COLO668 (cell line): ENCODE data around the gene EMSY.
"Not testable (repeated sequence)": the region's sequence is repeated elsewhere in the genome, so short reads cannot be mapped to it uniquely, and the experiment has no call there.

Experiments used
- DNase-seq: peaks from one replicate; lab custom pipeline; 2025; ENCODE audit not compliant: unreplicated experiment; lab: John Stamatoyannopoulos, UW

The EMSY gene

GRCh38 chr11:76591416-76591815 lies 146.6 kb downstream of the EMSY start:
- no peak for DNase-seq

- DNase-seq, result peak; percentile 25
Measured at GRCh38 chr11:76592025-76592914, 147.5 kb downstream of the EMSY start.

DNA sequence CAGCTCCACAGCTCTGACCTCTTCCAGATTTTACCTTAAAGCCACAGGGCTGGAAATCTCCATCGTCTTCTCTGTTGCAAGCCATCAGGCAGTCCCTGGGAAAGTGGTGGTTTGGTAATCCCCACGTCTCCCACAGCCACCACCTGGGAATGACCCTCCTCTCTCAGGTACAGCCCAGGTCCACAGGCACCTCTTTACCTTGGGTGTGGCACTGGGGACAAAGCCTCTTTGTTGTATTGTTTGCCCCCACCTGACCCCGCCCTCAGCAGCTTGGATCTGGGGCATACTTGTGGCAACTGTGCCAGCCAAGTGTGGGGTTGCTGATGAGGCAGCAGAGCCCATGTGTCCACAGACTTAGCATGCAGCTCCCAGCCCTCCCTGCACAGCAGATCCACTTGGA lies 148.1 kb downstream of the EMSY start:
- no peak for DNase-seq

DNA sequence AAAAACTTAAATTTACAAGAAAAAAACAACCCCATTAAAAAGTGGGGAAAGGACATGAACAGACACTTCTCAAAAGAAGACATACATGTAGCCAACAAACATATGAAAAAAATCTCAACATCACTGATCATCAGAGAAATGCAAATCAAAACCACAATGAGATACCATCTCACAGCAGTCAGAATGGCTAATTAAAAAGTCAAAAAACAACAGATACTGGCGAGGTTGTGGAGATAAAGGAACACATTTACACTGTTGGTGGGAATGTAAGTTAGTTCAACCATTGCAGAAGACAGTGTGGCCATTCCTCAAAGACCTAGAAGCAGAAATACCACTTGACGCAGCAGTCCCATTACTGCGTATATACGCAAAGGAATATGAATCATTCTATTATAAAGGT lies 150.3 kb downstream of the EMSY start:
- not testable (repeated sequence) for DNase-seq

DNA sequence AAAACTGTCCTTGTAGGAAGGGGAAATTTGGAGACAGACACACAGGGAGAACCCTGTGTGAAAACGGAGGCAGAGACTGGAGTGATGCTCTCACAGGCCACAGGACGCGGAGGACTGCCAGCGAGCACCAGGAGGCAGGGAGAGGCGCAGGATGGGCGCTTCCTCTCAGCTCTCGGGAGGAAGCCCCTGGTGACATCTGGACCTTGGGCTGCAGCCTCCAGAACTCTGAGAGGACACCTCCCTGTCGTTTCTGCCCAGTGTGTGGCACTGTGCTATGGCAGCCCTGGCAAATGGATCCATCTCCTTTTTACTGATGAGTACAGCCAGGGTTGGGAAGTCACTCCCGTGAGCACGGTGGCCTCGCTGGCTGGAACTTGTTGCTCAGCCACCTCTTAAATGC lies 151.8 kb downstream of the EMSY start:
- DNase-seq, result no peak

GRCh38 chr11:76597533-76598425 lies 153.0 kb downstream of the EMSY start:
- DNase-seq, result no peak

DNA sequence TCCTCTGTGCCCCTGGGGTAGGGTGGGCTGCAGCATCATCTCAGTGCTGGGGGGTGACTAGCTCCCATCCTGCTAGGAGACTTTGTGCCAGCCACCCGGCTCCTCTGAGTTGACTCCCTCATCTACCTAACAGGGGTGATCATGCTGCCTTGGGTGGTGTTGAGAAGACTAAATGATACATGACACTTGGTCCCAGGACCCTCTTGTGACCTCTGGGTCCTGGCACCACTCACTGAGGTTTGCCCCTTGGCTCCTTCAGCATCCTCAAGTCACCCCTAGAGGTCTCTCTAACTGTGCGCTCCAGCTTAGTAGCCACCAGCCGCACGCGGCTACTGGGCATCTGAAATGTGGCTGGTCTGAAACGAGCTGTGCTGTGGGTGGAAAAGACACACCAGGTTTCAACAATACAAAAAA lies 153.6 kb downstream of the EMSY start:
- DNase-seq, result peak; percentile 16

DNA sequence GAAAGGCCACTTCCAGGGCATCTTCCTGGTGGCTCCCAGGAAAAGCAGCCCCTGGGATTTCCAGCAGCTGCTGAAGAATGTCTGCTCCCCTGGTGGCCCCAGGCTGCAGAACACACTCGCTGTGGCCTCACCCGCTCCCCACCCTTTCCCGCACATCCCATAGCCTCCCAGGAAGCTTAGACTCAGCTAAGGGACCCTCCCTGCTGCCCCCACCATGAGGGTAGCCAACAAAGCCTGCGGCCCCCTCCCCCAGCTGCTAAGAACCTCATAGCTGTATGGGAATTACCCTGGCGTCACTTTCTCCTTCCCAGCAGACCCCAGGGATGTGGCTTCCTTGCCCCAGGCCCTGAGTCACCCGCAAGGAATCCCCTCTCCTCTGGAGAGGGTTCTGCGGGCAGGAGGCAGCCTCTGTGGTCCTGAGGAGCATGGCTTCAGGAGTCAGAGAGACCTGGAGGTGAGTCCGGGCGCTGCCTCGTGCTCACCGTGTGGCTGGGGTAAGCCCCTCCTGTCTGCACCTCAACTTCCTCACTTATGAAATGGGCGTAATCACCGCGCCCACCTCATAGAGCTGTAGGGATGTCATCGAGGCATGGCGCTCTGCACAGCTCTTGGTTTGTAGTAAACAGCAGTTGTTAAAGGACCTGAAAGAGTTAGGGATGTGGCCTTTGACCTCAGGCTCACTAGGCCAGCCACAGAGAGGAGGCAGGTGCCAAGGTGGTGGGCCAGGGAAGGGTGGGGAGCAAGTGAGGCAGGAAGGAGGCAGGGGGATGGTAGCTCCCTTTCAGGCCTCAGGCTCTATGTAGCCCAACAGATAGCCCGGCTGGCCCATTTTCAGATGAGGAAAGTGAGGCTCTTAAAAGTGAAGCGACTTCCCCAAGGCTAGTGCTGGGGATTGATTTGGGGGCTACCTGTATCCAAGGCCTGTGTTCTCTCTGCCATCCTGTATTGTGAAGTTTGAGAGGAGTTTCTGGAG lies 154.5 kb downstream of the EMSY start:
- no peak for DNase-seq

- DNase-seq, result no peak
Measured at GRCh38 chr11:76600124-76600655, 155.4 kb downstream of the EMSY start.

- DNase-seq, result no peak
Measured at GRCh38 chr11:76601272-76601671, 156.5 kb downstream of the EMSY start.

DNA sequence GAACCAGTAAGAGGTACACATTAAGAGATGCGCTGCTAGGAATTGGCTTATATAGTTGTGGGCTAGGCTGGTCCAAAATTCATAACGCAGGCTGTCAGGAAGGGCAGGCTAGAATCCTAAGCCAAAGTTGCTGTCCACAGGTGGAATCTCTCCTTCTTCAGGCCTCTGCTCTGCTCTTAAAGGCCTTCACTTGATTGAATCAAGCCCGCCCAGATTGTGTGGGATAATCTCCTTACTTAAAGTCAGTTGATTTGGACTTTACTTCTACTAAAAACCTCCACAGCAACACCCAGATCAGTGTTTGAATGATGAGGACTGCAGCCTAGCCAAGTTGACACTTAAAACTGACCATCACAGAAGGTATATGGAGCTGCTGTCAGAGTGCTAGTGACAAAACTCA lies 156.9 kb downstream of the EMSY start:
- DNase-seq, result no peak

DNA sequence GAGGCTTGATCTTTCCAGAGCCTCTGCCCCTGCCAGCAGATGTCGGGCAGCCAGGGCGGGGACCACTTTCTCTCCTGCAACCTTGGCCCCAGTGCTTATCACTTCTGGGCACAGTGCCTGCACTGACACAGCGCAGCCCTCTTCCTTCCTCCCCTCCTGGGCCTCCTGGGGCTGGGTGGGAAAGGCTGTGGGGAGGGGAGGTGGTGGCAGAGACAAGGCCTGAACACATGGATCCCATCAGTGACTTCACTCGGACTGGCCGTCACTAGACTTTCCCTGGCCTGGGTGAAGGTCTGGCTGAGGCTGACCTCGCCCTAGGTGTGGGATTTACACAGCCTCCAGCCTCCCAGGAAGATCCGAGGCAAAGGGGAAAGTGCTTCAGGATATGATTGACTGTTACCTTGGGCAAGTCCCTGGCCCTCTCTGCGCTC lies 157.6 kb downstream of the EMSY start:
- DNase-seq, result no peak
